ENCODE measurements around the gene S100PBP. TPM values are rescaled to one million over a fixed set of nuclear protein-coding genes. Genes with fewer than 3 reads are reported as not detected.

S100PBP gene
- total and polyA plus RNA-seq, 12 donors: 3.7 to 19.2 (median 11.5) TPM

- Histone ChIP-seq H3K27me3 (peaks cover 0 to 16% (median 0%) of the 10 kb centered on the region in 7 donors), H3K4me3 (no peak overlapping the region), H3K36me3 (no peaks in the 10 kb centered on the region), H3K4me1 (peaks cover 8 to 47% (median 26%) of the 10 kb centered on the region in 9 donors), H3K9me3 (no peaks in the 10 kb centered on the region), H3K27ac (peak overlapping the region in 1 of 10 donors; percentile 23)
- no peak for TF ChIP-seq CTCF (IDR thresholded peaks at IDR 0.05)
- 59 to 60% methylated on average over 6 of the region's 6 CpGs for WGBS, 2 donors
- ATAC-seq (peak in 2 of 8 donors; percentile 3 to 5), DNase-seq (no peak)
- intact Hi-C loops (cut with DNase I): loop anchor here in 6 of 10 donors (5.0 to 10.0 kb wide), 4 partner anchors 53 to 363 kb away; no protein-coding TSS in a partner anchor
These were observed 60.7 kb downstream of the S100PBP start for GRCh38 chr1:32878183-32878582.

GRCh38 chr1:32878637-32879041 lies 61.2 kb downstream of the S100PBP start:
- DNase-seq (no peak), ATAC-seq (no peak)
- no peaks in the 10 kb centered on the region for H3K9me3 ChIP-seq
- TF ChIP-seq CTCF (IDR thresholded peaks at IDR 0.05): no peak
- 70 to 71% methylated on average over 5 of the region's 5 CpGs for WGBS, 2 donors
- peaks cover 0 to 14% (median 0%) of the 10 kb centered on the region in 7 donors for H3K27me3 ChIP-seq
- peaks cover 8 to 47% (median 26%) of the 10 kb centered on the region in 9 donors for H3K4me1 ChIP-seq
- H3K4me3 ChIP-seq: no peak overlapping the region
- intact Hi-C loops (cut with DNase I): loop anchor here in 6 of 10 donors (5.0 to 10.0 kb wide), 4 partner anchors 54 to 364 kb away; no protein-coding TSS in a partner anchor
- no peak overlapping the region for H3K27ac ChIP-seq
- no peaks in the 10 kb centered on the region for H3K36me3 ChIP-seq

GRCh38 chr1:32881291-32881690 lies 63.8 kb downstream of the S100PBP start:
- DNase-seq (no peak), ATAC-seq (no peak)
- Histone ChIP-seq H3K9me3 (no peaks in the 10 kb centered on the region), H3K36me3 (no peaks in the 10 kb centered on the region), H3K27me3 (peaks cover 0 to 36% (median 19%) of the 10 kb centered on the region in 7 donors), H3K4me3 (no peak overlapping the region), H3K4me1 (peaks cover 9 to 50% (median 31%) of the 10 kb centered on the region in 9 donors), H3K27ac (peak overlapping the region in 2 of 10 donors; percentile 37 to 69)
- TF ChIP-seq CTCF (IDR thresholded peaks at IDR 0.05): no peak
- intact Hi-C loops (cut with DNase I): no loop called here
- WGBS, 2 donors: 69 to 76% methylated on average over 5 of the region's 5 CpGs

- 18 to 23% methylated on average over 22 of the region's 22 CpGs for WGBS, 2 donors
- peak; percentile 71 to 75 for DNase-seq
These were observed 64.7 kb downstream of the S100PBP start for GRCh38 chr1:32881871-32882850.

More at GRCh38 chr1:32881871-32882850, 64.7 kb downstream of the S100PBP start:
- Histone ChIP-seq H3K4me3 (no peak overlapping the region), H3K27ac (peak overlapping the region in 8 of 10 donors; percentile 37 to 73 (median 61)), H3K27me3 (peaks cover 5 to 37% (median 28%) of the 10 kb centered on the region in 7 donors), H3K9me3 (no peaks in the 10 kb centered on the region), H3K4me1 (peaks cover 9 to 47% (median 33%) of the 10 kb centered on the region in 9 donors), H3K36me3 (no peaks in the 10 kb centered on the region)
- TF ChIP-seq CTCF (IDR thresholded peaks at IDR 0.05): no peak
- intact Hi-C loops (cut with DNase I): no loop called here
- ATAC-seq: peak; percentile 77 to 91 (median 84)

Data from heart right ventricle (tissue), 16 donors.